GM12864 (cell line): ENCODE measurements around the gene GNPTG.

Experiments used
- DNase-seq: peaks from one replicate; pipeline ENCODE4 v3.0.0-alpha.2; 2011; ENCODE audit warnings: low read depth
- H3K4me3 ChIP-seq: 2 replicates; pipeline ENCODE4 v1.5.1; 2011; ENCODE audit warnings: mild to moderate bottlenecking, low read depth, low read length, control low read depth
- CTCF ChIP-seq: IDR thresholded peaks from 2 replicates; pipeline ENCODE4 v1.5.1; 2011; ENCODE audit warnings: low read depth, mild to moderate bottlenecking, moderate library complexity, low read length, control low read depth, inconsistent platforms; ENCODE audit errors: missing control alignments

The GNPTG gene

GRCh38 chr16:1356061-1356900 lies 4.5 kb downstream of the GNPTG start:
- no peak overlapping the region for H3K4me3 ChIP-seq
- TF ChIP-seq CTCF = no peak
- no peak for DNase-seq

GRCh38 chr16:1357906-1358566 lies 6.3 kb downstream of the GNPTG start:
- DNase-seq = no peak
- no peak for TF ChIP-seq CTCF
- H3K4me3 ChIP-seq = no peak overlapping the region

- no peak for DNase-seq
- H3K4me3 ChIP-seq = no peak overlapping the region
- no peak for TF ChIP-seq CTCF
Observed at GRCh38 chr16:1361685-1362360, 10.1 kb downstream of the GNPTG start.

- TF ChIP-seq CTCF = no peak
- DNase-seq = no peak
- no peak overlapping the region for H3K4me3 ChIP-seq
Observed at GRCh38 chr16:1362807-1363206, 11.1 kb downstream of the GNPTG start.

- H3K4me3 ChIP-seq = no peak overlapping the region
- TF ChIP-seq CTCF = peak; percentile 86
- no peak for DNase-seq
Observed at GRCh38 chr16:1363501-1364041, 11.8 kb downstream of the GNPTG start.

- DNase-seq = no peak
- no peak for TF ChIP-seq CTCF
- H3K4me3 ChIP-seq = no peak overlapping the region
Observed at GRCh38 chr16:1364510-1364909, 12.8 kb downstream of the GNPTG start.
